Measurements from ENCODE around the gene PRKAG1. TPM values are rescaled to one million over a fixed set of nuclear protein-coding genes. Genes with fewer than 3 reads are reported as not detected.
A peak's percentile ranks its signal among the peaks of the same experiment; 100 is the strongest.

PRKAG1 gene
- polyA plus RNA-seq, 1 experiment: 94.1 TPM

- ChIA-PET POLR2A (no interaction called here), CTCF (interaction anchor here (0.6 to 30.1 kb wide), 23 partner anchors 13 to 218 kb away, joined by 3 to 757 read pairs (median 4); partner anchors contain the start of genes ADCY6, ARF3, DDN and DDX23)
- Histone ChIP-seq H3K36me3 (ENCODE audit: control insufficient read depth, insufficient read depth, low read length) (no peaks in the 10 kb centered on the region), H3K27me3 (ENCODE audit: control insufficient read depth, insufficient read depth, low read length) (peaks cover 47% of the 10 kb centered on the region), H3K4me3 (ENCODE audit: low read depth, low read length) (no peak overlapping the region)
- TF ChIP-seq CTCF (IDR thresholded peaks at IDR 0.05; ENCODE audit: insufficient read depth, low read depth, low read length): peak; percentile 62
- no peak for DNase-seq (ENCODE audit: low read depth)
Measured at GRCh38 chr12:48977290-48978281, 41.0 kb downstream of the PRKAG1 start.

DNA sequence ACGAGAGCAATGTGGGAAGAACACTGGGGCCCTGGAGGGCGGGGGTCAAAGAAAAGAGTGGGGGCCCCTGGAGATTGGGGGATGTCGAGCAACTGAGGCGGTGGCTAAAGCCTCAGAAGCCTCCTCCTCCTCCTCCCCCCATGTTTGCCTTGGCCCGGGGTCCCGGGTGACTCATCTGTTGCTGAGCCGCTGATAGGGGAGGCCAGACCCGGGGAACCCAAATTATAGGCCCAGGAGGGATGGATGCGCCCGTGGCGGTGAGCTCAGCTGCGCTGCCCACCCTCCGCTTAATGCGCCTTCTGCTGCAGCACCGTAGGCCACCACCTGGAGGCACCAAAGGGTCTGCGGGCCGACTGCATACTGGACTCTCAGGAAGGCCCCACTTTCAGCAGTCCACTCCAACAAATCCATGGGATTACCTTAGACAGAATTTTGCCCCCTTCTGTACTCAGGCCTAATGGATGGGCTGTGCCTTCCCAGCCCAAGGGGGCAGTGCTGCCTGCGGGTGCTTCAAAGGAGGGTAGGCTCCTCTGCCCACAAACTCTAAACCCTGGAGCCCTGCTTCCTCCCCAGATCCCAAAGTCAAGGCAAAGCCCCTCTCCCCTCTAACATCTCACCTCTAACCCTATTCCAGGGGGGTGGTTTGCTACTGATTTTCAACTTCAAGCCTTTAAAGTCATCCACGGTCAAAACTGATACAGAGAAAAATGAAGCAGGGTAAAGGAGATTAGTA is 44.5 kb downstream of the PRKAG1 start:
- Histone ChIP-seq H3K36me3 (ENCODE audit: control insufficient read depth, insufficient read depth, low read length) (no peaks in the 10 kb centered on the region), H3K27me3 (ENCODE audit: control insufficient read depth, insufficient read depth, low read length) (peaks cover 23% of the 10 kb centered on the region), H3K4me3 (ENCODE audit: low read depth, low read length) (no peak overlapping the region)
- POLR2A ChIA-PET: interaction anchor here (0.7 kb wide), 1 partner anchor 17 kb away, joined by 3 read pairs; no protein-coding TSS in a partner anchor
- CTCF ChIA-PET: interaction anchor here (0.8 to 30.1 kb wide), 7 partner anchors 9 to 121 kb away, joined by 3 to 757 read pairs (median 5); partner anchors contain the start of genes ARF3, DDN and FKBP11
- peak; percentile 72 for TF ChIP-seq CTCF (IDR thresholded peaks at IDR 0.05; ENCODE audit: insufficient read depth, low read depth, low read length)
- DNase-seq (ENCODE audit: low read depth): no peak

GRCh38 chr12:48973531-48973930 is 45.0 kb downstream of the PRKAG1 start:
- TF ChIP-seq CTCF (IDR thresholded peaks at IDR 0.05; ENCODE audit: insufficient read depth, low read depth, low read length): no peak
- CTCF ChIA-PET: interaction anchor here (0.8 to 30.1 kb wide), 6 partner anchors 9 to 121 kb away, joined by 3 to 757 read pairs (median 5); partner anchors contain the start of genes ARF3, DDN and FKBP11
- H3K27me3 ChIP-seq (ENCODE audit: control insufficient read depth, insufficient read depth, low read length): peaks cover 18% of the 10 kb centered on the region
- H3K36me3 ChIP-seq (ENCODE audit: control insufficient read depth, insufficient read depth, low read length): no peaks in the 10 kb centered on the region
- H3K4me3 ChIP-seq (ENCODE audit: low read depth, low read length): no peak overlapping the region
- no peak for DNase-seq (ENCODE audit: low read depth)
- POLR2A ChIA-PET: no interaction called here

DNA sequence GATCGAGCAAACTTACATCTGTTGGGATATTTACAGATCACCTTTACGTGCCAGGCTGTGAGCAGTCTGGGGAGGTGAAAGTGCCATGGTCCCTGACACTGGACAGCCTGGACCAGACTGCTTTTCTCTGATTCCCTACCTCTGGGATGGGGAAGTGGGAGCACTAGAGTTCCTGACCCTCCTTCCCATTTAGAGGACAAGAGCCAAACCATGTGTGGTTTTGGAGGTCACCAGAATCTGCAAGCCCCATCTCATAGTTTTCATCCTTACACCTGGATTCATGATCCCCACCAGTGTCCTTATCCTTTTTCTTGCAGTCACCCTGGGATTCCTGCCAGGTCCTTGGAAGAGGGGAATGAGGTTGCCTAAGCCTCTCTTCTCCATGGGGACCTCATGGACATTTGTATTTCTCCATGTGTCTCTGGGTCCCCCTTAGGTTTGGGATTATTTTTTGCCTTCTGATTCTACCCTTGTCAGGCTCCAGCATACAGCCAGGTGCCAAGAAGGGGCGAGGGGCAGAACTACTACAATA is 45.6 kb downstream of the PRKAG1 start:
- no peak for DNase-seq (ENCODE audit: low read depth)
- ChIA-PET POLR2A (no interaction called here), CTCF (interaction anchor here (0.8 to 30.1 kb wide), 6 partner anchors 9 to 120 kb away, joined by 3 to 757 read pairs (median 4); partner anchors contain the start of genes ARF3 and DDN)
- peaks cover 15% of the 10 kb centered on the region for H3K27me3 ChIP-seq (ENCODE audit: control insufficient read depth, insufficient read depth, low read length)
- no peak overlapping the region for H3K4me3 ChIP-seq (ENCODE audit: low read depth, low read length)
- no peaks in the 10 kb centered on the region for H3K36me3 ChIP-seq (ENCODE audit: control insufficient read depth, insufficient read depth, low read length)
- no peak for TF ChIP-seq CTCF (IDR thresholded peaks at IDR 0.05; ENCODE audit: insufficient read depth, low read depth, low read length)
